HEK293T (cell line): ENCODE data around the gene NLGN2.
"Not testable (repeated sequence)": the region's sequence is repeated elsewhere in the genome, so short reads cannot be mapped to it uniquely, and the experiment has no call there.

Source experiments
- ARNT ChIP-seq: fragments of 450-650 bp; IDR thresholded peaks from 2 replicates; pipeline ENCODE4 v1.6.1; 2017; ENCODE audit warnings: mild to moderate bottlenecking
- BHLHE40 ChIP-seq: fragments of 450-650 bp; IDR thresholded peaks from 2 replicates; pipeline ENCODE4 v1.6.1; 2016; ENCODE audit warnings: mild to moderate bottlenecking, moderate library complexity, borderline replicate concordance
- FOXK2 ChIP-seq: fragments of 450-650 bp; IDR thresholded peaks from 2 replicates; pipeline ENCODE4 v1.6.1; 2016; ENCODE audit warnings: mild to moderate bottlenecking
- FOXM1 ChIP-seq: fragments of 450-650 bp; IDR thresholded peaks from 2 replicates; pipeline ENCODE4 v1.6.1; 2017; ENCODE audit warnings: mild to moderate bottlenecking, borderline replicate concordance
- LEF1 ChIP-seq: fragments of 450-650 bp; IDR thresholded peaks from 2 replicates; pipeline ENCODE4 v1.6.1; 2017; ENCODE audit warnings: mild to moderate bottlenecking, borderline replicate concordance
- NFRKB ChIP-seq: fragments of 450-650 bp; IDR thresholded peaks from 2 replicates; pipeline ENCODE4 v1.6.1; 2016; ENCODE audit warnings: mild to moderate bottlenecking, moderate library complexity
- PKNOX1 ChIP-seq: fragments of 450-650 bp; IDR thresholded peaks from 2 replicates; pipeline ENCODE4 v1.6.1; 2016
- SP1 ChIP-seq: fragments of 450-650 bp; IDR thresholded peaks from 2 replicates; pipeline ENCODE4 v1.6.1; 2017
- SUZ12 ChIP-seq: fragments of 450-650 bp; IDR thresholded peaks from 2 replicates; pipeline ENCODE4 v1.6.1; 2016; ENCODE audit warnings: mild to moderate bottlenecking

DNA sequence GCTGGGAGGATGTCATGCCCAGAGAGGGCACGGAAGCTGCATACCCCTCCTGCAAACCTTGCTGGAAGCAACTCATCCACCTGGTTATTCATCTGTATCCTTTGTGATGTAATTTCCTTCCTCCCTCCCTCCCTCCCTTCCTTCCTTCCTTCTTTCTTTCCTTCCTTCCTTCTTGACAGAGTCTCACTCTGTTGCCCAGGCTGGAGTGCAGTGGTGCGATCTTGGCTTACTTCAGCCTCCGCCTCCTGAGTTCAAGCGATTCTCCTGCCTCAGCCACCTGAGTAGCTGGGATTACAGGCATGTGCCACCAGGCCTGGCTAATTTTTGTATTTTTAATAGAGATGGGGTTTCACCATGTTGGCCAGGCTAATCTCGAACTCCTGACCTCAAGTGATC, 39.0 kb upstream of the NLGN2 start:
- TF ChIP-seq LEF1, FOXM1, BHLHE40, ARNT, SUZ12, SP1, PKNOX1, NFRKB, FOXK2: not testable (repeated sequence)
